Brain pericyte (primary cell): ENCODE data around the gene MBD3L4.
"Not testable (repeated sequence)": the region's sequence is repeated elsewhere in the genome, so short reads cannot be mapped to it uniquely, and the experiment has no call there.

Experiments
- DNase-seq: peaks from one replicate; pipeline ENCODE4 v3.0.0-alpha.2; 2012; ENCODE audit warnings: low read depth, low spot score

MBD3L4 gene

DNA sequence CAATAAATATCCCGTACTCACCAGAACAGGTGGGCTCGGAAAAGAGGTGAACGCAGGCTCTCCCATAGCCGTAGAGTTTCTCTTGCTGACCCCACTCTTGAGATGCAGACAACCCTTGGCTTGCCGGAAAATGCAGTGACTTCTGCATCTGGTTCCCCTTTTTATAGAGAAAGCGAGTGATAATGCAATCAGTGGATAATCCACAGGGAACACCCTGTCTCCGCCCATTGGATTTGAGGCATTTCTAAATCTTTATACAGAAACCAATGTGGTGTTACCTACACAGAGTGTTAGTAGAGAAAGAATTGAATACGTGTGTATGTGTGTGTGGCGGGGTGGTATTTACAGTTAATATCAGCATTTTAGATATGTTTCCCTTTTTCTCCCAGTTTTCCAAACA is at the start of gene MBD3L4:
Gene MBD3L4, minus strand, starts transcription at position 101 of the 400 bp plus-strand sequence. Its CDS starts 35 bp downstream, at position 66.
- DNase-seq: not testable (repeated sequence)

DNA sequence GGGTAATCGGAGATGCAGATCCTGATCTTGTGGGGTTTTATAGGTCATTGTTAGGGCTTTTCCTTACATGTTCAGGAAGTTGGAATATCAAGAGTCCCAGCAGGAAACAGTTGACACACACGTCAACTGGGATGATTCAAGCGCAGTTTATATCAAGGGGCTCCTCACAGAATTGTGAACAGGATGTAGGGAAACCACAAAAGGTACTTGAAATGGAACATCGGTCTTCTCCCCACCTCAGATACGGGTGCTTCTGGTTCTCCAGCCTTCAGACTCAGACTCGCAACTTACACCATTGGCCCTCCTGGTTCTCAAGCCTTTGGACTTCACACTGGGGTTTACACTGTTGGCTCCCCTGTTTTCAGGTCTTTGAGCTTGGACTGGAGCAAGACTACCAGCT is 49.0 kb upstream of the MBD3L4 start:
- no peak for DNase-seq

DNA sequence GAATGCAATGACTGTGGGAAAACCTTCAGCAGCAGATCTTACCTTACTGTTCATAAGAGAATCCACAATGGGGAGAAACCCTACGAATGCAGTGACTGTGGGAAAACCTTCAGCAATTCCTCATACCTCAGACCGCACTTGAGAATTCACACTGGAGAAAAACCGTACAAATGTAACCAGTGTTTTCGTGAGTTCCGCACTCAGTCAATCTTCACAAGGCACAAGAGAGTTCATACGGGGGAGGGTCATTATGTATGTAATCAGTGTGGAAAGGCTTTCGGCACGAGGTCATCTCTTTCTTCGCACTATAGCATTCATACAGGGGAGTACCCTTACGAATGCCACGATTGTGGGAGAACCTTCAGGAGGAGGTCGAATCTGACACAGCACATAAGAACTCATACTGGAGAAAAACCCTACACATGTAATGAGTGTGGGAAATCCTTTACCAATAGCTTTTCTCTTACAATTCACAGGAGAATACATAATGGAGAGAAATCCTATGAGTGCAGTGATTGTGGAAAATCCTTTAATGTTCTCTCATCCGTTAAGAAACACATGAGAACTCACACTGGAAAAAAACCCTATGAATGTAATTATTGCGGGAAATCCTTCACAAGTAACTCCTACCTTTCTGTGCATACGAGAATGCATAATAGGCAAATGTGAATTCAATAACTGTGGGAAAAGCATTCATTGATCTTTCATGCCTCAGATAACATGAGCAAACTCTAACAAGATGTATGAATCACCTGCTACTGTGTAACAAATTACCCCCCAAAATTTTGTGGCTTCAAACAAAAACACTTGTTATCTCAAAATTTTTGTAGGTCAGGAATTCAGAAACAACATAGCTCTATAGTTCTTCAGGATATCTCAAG is 43.3 kb upstream of the MBD3L4 start:
- no peak for DNase-seq

DNA sequence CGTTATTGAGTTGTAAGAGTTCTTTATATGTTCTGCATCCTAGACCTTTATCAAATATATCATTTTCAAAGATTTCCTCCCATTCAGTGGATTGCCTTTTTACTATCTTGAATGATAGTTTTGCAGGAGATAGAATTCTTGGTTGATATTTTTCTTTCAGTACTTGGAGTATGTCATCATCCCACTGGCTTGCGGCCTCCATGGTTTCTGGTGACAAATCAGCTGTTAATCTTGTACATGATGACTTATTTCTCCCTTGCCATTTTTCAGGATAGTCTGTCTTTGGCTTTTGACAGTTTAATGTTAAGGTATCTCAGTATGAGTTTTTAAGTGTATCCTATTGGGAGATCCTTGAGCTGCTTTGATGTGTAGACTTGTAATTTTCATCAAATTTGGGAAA is 38.0 kb upstream of the MBD3L4 start:
- no peak for DNase-seq

DNA sequence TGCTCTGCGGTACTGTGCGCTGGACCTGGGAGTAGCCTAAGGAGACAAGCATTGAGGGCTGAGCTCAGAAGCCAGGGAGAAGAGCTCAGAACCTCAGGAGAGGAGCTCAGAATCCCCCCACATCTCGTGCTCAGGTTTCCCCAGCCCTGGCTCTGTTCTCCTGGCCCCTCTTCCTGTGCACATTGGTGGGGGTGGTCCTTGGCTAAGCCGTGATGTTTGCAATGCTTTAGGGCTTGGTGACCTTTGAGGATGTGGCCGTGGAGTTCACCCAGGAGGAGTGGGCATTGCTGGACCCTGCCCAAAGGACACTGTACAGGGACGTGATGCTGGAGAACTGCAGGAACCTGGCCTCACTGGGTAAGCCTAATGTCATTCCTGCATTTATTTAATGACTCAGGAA is 36.2 kb upstream of the MBD3L4 start:
- no peak for DNase-seq

DNA sequence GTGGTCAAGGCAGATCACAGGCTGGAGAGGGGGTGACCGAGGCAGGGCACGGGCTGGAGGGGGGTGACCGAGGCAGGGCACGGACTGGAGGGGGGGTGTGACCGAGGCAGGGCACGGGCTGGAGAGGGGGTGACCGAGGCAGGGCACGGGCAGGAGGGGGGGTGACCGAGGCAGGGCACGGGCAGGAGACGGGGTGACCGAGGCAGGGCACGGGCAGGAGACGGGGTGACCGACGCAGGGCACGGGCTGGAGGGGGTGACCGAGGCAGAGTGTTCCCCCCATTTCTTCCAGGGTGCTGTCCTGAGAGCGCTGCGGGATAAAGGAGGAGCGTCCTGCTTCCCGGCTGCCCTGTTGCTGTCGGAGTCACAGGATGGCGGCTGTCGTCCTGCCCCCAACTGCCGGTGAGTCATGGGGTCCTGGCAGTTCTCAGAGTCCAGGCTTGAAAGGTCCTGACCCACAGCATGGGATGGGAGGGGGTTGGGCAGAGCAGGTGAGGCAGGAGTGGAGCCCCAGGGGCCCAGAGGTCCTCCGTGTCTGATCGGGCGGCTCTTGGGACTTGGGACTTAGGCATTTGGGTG is 34.8 kb upstream of the MBD3L4 start:
- no peak for DNase-seq

DNA sequence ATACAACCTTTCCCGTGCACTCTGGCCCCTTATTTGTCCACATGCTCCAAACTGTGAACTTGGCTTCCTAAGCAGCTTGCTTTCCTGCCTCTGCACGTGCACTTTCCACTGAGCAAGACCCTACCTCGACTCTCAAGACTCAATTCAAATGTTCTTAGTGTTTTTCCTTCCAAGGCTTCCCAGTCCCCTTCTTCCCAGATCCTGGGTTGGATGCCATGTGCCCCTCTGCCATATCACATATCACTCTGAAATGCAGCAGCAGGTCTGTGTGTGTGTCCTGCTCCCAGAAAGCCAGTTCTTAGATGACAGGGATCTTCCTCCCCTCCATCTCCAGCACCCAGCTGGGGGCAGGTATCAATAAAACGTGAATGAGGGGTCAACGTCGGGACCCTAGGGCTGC is 32.6 kb upstream of the MBD3L4 start:
- no peak for DNase-seq

DNA sequence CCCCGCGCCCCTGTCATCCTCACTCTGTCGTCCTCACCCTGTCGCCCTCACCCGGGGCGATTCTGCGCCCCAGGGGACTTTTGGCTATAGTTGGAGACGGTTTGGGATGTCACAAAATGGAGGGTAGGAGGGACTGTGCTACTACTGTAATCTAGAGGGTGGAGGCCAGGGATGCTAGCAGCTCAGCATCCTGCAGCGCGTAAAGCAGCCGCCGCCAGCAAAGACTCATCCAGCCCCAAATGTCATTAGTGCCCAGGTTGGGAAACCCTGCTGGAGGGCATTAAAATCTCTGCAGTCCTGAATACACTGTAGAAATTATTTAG is 29.9 kb upstream of the MBD3L4 start:
- no peak for DNase-seq

DNA sequence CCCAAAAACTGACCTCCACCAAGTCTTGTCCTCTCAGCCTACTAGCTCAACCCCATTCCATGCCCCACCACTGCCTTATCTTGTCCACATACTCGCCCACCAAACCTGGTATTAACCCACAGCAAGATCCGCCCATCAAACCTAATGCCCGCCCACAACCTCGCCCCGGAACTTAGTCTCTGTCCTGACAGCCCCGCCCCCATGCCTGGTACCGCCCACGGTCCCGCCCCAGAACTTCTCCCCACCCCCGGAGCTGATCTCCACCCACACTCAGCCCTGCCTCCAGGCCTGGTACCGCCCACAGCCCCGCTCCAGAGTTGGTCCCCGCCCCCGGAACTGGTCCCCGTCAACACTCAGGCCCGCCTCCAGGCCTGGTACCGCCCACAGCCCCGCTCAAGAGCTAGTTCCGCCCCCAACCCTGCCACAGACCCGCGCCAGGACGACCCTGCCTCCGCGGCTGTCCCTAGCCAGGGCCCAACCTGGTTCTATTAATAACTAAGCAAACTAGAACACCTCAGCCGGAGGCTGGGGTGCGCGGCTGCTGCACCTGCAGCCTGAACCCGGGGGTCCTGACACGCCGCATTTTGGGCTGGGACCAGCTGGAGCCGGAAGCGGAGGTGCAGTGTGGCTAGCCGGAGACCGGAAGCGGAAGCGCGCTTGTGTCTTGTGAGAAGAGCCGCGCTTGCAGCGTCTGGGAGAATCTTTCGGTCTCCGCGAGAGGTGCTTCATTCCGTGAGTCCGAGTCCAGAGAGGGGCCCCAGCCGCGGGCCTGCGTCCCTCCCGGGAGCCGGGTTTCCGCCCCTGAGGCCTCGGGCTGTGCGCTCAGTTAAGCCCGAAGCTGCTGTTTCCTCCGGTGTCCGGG is 29.3 kb upstream of the MBD3L4 start, which contains the start of gene ZNF557:
Gene ZNF557, plus strand, starts transcription at position 662 of the 862 bp plus-strand sequence. CDS start 5,372 bp downstream, outside the sequence.
- peak; percentile 90 for DNase-seq

DNA sequence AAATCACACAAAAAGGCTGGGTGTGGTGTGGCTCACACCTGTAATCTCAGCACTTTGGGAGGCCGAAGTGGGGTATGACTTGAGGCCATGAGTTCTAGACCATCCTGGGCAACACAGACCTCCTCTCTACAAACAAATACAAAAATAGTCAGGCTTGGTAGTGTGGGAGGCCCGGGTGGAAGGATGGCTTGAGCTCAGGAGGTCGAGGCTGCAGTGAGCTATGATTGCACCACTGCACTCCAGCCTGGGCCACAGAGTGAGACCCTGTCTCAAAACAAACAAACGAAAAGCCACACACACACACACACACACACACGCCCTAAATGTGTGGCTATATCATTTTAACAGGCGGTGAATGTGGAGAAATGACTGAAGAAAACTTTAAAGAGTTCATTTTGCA is 28.6 kb upstream of the MBD3L4 start:
- DNase-seq: no peak

DNA sequence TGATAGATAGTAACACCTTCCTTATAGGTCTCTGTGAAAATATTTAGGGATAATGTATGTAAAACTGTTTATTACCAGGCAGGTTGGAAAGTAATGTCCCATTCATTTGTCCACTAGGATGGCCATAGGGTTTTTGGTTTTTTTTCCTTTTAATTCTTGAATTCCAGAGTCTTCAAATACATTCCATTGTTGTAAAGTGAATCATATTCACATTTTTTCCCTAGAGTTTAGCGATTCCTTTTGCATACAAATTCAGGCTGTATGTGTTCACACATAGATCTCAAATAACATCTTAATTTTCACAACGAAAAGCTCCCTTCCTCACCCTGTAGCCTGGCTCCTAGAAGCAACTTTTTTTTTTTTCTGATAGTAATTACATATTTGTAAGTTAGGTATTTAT is 27.7 kb upstream of the MBD3L4 start:
- DNase-seq: no peak

DNA sequence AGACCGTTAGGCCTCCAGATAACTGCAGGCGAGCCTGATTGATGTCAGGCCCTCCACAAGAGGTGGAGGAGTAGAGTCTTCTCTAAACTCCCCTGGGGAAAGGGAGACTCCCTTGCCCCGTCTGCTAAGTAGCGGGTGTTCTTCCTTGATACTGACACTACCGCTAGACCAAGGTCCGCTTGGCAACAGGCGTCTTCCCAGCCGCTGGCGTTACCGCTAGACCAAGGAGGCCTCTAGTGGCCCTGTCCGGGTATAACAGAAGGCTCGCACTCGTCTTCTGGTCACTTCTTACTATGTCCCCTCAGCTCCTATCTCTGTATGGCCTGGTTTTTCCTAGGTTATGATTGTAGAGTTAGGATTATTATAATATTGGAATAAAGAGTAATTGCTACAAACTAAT is 27.1 kb upstream of the MBD3L4 start:
- not testable (repeated sequence) for DNase-seq

DNA sequence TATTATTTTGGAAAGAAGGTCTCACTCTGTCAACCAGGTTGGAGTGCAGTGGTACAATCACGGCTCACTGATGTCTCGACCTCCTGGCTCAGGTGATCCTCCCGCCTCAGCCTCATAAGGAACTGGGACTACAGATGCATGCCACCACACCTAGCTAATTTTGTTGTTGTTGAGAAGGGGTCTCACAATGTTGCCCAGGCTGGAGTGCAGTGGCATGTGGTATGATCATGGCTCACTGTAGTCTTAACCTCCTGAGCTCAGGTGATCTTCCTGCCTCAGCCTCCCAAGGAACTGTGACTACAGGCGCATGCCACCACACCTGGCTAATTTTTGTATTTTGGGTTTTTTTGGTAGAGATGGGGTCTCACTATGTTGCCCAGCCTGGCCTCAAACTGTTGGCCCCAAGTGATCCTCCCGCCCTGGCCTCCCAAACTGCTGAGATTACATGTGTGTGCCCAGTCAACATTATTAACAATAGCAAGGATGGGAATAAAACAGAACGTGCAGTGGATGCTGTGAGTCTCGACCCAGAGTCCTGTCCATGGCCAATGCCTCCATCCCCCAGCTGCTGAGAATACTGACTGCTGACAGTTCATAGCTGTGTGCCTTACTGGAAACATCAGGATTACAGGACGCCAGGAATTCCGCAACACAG is 23.9 kb upstream of the MBD3L4 start:
- DNase-seq: no peak

DNA sequence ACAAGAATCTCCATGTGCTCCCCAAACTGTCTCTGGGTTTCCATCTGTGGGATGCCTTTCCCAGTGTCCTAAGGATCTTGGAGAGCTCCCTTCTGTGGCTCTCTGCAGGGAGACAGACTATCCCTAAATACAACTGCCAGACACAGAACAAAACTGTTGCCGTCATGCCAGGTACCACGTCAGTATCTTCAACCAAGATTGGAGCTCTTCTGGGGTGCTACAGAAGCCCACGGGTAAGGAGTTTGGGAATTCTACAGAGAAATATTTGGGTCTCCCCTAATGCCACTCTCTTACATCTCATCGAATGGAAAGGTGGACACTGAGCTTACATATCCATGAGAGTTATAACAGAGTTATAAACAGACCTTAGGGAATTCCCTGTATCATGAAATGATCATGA is 23.4 kb upstream of the MBD3L4 start:
- no peak for DNase-seq

DNA sequence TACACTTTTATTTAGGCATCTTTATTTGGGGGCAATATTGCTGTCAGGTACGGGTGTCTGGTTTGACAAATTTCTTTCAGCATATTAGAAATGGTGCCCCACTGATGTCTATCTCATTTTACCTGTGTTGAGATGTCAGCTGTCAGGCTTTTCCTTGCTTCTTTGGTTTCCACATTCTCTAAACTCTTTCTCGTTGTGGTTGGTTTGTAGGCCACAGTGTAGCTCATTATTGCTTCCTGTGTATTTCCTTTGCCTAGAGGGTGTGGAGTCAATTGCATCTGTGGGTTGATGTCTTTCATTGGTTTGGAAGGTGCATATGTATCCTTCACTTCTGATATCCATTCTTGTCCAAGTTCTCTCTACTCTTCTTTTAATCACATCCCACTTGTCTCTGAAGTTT is 20.0 kb upstream of the MBD3L4 start:
- not testable (repeated sequence) for DNase-seq

DNA sequence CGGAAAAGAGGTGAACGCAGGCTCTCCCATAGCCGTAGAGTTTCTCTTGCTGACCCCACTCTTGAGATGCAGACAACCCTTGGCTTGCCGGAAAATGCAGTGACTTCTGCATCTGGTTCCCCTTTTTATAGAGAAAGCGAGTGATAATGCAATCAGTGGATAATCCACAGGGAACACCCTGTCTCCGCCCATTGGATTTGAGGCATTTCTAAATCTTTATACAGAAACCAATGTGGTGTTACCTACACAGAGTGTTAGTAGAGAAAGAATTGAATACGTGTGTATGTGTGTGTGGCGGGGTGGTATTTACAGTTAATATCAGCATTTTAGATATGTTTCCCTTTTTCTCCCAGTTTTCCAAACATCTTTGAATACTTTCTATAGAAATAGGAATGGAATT is 18.6 kb upstream of the MBD3L4 start, which contains the start of gene MBD3L3:
Gene MBD3L3, minus strand, starts transcription at position 101 of the 400 bp plus-strand sequence. Its CDS starts 71 bp downstream, at position 30.
- not testable (repeated sequence) for DNase-seq

DNA sequence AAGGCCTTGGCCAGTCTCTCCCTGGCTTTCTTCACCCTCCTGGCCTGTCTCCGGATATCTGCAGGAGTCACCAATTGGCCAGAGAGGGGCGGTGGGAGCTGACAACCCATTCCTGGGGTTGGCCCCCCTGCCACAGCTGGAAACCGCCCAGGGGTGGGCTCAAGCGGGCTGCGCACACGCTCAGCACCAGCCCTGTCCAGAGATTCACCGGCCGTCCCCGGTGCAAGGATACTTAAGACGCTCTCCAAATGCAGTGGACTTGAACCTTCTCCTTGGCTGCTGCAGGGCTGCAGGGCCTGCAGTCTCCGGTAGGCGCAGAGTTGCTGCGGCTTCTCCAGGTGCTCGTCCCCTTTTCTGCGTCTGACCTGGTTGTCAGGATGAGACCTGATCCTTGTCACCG is 16.4 kb upstream of the MBD3L4 start:
- not testable (repeated sequence) for DNase-seq

DNA sequence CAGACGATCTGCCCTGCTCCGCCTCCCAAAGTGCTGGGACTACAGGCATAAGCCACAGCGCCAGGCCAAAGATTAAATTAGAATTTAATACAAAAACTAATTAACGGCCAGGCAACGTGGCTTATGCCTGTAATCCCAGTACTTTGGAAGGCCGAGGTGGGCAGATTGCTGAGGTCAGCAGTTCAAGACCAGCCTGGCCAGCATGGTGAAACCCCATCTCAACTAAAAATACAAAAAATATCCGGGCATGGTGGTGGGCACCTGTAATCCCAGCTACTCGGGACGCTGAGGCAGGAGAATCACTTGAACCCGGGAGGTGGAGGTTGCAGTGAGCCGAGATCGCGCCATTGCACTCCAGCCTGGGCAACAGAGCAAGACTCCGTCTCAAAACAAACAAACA is 15.7 kb upstream of the MBD3L4 start:
- DNase-seq: not testable (repeated sequence)

DNA sequence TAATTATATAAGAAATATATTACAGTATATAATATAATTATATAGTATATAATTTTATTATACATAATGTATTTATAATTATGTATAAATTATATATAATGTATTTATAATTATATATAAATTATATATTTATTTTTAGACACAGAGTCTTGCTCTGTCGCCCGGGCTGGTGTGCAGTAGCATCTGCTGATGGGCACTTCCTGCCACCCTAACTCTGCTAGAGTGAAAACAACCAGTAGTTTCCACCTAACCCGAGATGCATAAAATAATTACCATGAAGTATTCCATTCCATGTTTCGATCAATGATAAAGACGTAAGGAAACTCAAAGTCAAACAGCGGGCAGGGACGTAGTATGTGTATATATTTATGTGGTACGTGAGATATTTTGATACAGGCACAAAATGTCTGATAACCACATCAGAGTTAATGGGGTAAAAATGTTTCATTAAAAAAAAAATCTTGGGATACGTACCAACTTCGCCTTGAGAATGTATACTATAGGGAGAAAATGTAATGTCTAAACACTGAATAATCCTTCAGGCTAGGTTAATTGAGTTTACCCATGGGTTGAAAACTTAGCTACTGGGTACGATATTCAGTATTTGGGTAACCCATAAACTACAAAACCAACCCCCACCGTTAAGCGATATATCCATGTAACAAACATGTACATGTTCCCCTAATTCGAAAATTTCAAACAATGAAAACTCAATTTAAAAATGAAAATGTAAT is 14.8 kb upstream of the MBD3L4 start:
- not testable (repeated sequence) for DNase-seq

DNA sequence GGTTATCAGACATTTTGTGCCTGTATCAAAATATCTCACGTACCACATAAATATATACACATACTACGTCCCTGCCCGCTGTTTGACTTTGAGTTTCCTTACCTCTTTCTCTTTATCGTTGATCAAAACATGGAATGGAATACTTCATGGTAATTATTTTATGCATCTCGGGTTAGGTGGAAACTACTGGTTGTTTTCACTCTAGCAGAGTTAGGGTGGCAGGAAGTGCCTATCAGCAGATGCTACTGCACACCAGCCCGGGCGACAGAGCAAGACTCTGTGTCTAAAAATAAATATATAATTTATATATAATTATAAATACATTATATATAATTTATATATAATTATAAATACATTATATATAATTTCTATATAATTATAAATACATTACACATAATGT is 12.9 kb upstream of the MBD3L4 start:
- DNase-seq: not testable (repeated sequence)

DNA sequence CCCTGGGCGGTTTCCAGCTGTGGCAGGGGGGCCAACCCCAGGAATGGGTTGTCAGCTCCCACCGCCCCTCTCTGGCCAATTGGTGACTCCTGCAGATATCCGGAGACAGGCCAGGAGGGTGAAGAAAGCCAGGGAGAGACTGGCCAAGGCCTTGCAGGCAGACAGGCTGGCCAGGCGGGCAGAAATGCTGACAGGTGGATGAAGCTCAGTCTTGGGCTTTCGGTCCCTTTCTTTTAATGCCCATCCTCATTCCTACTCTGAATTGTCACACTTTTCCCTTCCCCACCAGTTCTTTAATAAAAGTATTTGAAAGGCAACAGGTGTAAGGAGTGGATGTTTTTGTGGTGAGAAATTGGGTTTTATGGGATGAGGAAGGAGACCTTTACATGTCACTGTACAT is 11.4 kb upstream of the MBD3L4 start:
- DNase-seq: not testable (repeated sequence)
